Body of pancreas (tissue), 4 donors: ENCODE data around the gene HMCN1.

ENCODE experiments used
- POLR2A ChIP-seq, 3 donors: fragments of 450-650 bp; IDR thresholded peaks; one replicate each; pipeline ENCODE4 v1.6.1; 2016; ENCODE audit warnings: antibody characterized with exemption in 3 of 3, mild to moderate bottlenecking in 2 of 3
- TF ChIP-seq, protein P1 (sequence below), 7 experiments: fragments of 450-650 bp in 4 of 7; fragments of 200-600 bp in 3 of 7; sonication (generic) in 3 of 7; IDR thresholded peaks; one replicate each; pipeline ENCODE4 v1.5.1; 2016 to 2019; ENCODE audit warnings: antibody characterized with exemption in 7 of 7

GRCh38 chr1:186155594-186155993 is 421.4 kb downstream of the HMCN1 start:
- TF ChIP-seq, protein P1, sequence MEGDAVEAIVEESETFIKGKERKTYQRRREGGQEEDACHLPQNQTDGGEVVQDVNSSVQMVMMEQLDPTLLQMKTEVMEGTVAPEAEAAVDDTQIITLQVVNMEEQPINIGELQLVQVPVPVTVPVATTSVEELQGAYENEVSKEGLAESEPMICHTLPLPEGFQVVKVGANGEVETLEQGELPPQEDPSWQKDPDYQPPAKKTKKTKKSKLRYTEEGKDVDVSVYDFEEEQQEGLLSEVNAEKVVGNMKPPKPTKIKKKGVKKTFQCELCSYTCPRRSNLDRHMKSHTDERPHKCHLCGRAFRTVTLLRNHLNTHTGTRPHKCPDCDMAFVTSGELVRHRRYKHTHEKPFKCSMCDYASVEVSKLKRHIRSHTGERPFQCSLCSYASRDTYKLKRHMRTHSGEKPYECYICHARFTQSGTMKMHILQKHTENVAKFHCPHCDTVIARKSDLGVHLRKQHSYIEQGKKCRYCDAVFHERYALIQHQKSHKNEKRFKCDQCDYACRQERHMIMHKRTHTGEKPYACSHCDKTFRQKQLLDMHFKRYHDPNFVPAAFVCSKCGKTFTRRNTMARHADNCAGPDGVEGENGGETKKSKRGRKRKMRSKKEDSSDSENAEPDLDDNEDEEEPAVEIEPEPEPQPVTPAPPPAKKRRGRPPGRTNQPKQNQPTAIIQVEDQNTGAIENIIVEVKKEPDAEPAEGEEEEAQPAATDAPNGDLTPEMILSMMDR (IDR thresholded peaks at IDR 0.05), result peak in 3 of 7 experiments; percentile 18 to 37 (median 18)
- no peak for TF ChIP-seq POLR2A (IDR thresholded peaks at IDR 0.05)
